HG03039 (cell line): ENCODE data around the gene TYW5.

ENCODE experiments used
- ATAC-seq: cut with Tn5 transposase; IDR thresholded peaks from one replicate; pipeline ENCODE4 v1.9.1; 2021; ENCODE audit warnings: mild to moderate bottlenecking, moderate library complexity; ENCODE audit not compliant: unreplicated experiment

TYW5 gene

GRCh38 chr2:199975273-199975895 is 20.1 kb upstream of the TYW5 start:
- no peak for ATAC-seq

GRCh38 chr2:199973703-199974102 is 18.4 kb upstream of the TYW5 start:
- ATAC-seq, result no peak

GRCh38 chr2:199972088-199972626 is 16.9 kb upstream of the TYW5 start:
- ATAC-seq, result no peak

GRCh38 chr2:199968126-199968525 is 12.8 kb upstream of the TYW5 start:
- no peak for ATAC-seq

- ATAC-seq, result no peak
Measured at GRCh38 chr2:199966976-199967375, 11.7 kb upstream of the TYW5 start.

GRCh38 chr2:199966405-199966804 is 11.1 kb upstream of the TYW5 start:
- ATAC-seq, result no peak

GRCh38 chr2:199962203-199962602 is 6.9 kb upstream of the TYW5 start:
- ATAC-seq, result no peak

- ATAC-seq, result no peak
Measured at GRCh38 chr2:199958014-199958413, 2.7 kb upstream of the TYW5 start.

- no peak for ATAC-seq
Measured at GRCh38 chr2:199956062-199956380, 730 bp upstream of the TYW5 start.

GRCh38 chr2:199955007-199955338 is 318 bp downstream of the TYW5 start:
- ATAC-seq, result peak; percentile 49

- ATAC-seq, result no peak
Measured at GRCh38 chr2:199951023-199951422, 4.3 kb downstream of the TYW5 start.

GRCh38 chr2:199950396-199950795 is 4.9 kb downstream of the TYW5 start:
- no peak for ATAC-seq

GRCh38 chr2:199946836-199947235 is 8.5 kb downstream of the TYW5 start:
- no peak for ATAC-seq

GRCh38 chr2:199946196-199946595 is 9.1 kb downstream of the TYW5 start:
- no peak for ATAC-seq

GRCh38 chr2:199943373-199943772 is 11.9 kb downstream of the TYW5 start:
- ATAC-seq, result no peak

- no peak for ATAC-seq
Measured at GRCh38 chr2:199940373-199940772, 14.9 kb downstream of the TYW5 start.

GRCh38 chr2:199936554-199936953 is 18.7 kb downstream of the TYW5 start:
- ATAC-seq, result no peak

GRCh38 chr2:199933466-199933865 is 21.8 kb downstream of the TYW5 start:
- no peak for ATAC-seq

- no peak for ATAC-seq
Measured at GRCh38 chr2:199932312-199932855, 22.9 kb downstream of the TYW5 start.

- ATAC-seq, result no peak
Measured at GRCh38 chr2:199929262-199929661, 26.0 kb downstream of the TYW5 start.

GRCh38 chr2:199928626-199929025 is 26.7 kb downstream of the TYW5 start:
- no peak for ATAC-seq

- no peak for ATAC-seq
Measured at GRCh38 chr2:199928226-199928625, 27.1 kb downstream of the TYW5 start.

- ATAC-seq, result no peak
Measured at GRCh38 chr2:199926806-199927205, 28.5 kb downstream of the TYW5 start.
